Measurements from ENCODE around the gene CEP68.
"Not testable (repeated sequence)": the region's sequence is repeated elsewhere in the genome, so short reads cannot be mapped to it uniquely, and the experiment has no call there.

CEP68 gene

DNA sequence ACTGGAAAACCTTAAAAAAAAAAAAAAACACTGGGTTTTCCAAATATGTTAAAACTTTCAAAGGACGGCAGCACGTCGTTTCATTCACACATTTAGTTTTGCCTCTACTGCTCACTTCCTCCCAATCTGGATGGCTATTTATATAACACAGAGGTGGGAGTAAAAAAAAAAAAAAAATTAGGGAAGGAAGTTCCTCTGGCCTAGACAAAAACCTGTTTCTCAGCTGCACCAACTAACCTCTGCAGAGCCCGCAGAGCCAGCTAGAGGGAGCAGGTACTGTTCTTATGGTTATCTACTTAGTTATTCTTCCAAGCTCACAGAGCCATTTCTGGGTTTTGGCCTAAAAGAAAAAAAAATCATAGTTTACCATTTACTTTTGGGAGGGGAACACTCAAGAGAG, 38.9 kb upstream of the CEP68 start:
- H3K36me3 ChIP-seq (ENCODE audit: insufficient read depth), result no peaks in the 10 kb centered on the region; the same call in 1 of the 2 replicates
- no peak overlapping the region for H3K9ac ChIP-seq
- no peaks in the 10 kb centered on the region for H3K27me3 ChIP-seq (ENCODE audit: insufficient read depth, low read depth)
- no peak overlapping the region for H3K27ac ChIP-seq
- no peaks in the 10 kb centered on the region for H3K4me1 ChIP-seq (ENCODE audit: low read depth, poor library complexity, severe bottlenecking)
- no peak overlapping the region for H3K4me3 ChIP-seq (IDR thresholded peaks at IDR 0.05; ENCODE audit: insufficient read depth, low read depth, low read length)
- H4K20me1 ChIP-seq (ENCODE audit: insufficient read depth), result no peaks in the 10 kb centered on the region
- H2AFZ ChIP-seq (ENCODE audit: low read depth), result no peak overlapping the region
- TF ChIP-seq, protein P1, sequence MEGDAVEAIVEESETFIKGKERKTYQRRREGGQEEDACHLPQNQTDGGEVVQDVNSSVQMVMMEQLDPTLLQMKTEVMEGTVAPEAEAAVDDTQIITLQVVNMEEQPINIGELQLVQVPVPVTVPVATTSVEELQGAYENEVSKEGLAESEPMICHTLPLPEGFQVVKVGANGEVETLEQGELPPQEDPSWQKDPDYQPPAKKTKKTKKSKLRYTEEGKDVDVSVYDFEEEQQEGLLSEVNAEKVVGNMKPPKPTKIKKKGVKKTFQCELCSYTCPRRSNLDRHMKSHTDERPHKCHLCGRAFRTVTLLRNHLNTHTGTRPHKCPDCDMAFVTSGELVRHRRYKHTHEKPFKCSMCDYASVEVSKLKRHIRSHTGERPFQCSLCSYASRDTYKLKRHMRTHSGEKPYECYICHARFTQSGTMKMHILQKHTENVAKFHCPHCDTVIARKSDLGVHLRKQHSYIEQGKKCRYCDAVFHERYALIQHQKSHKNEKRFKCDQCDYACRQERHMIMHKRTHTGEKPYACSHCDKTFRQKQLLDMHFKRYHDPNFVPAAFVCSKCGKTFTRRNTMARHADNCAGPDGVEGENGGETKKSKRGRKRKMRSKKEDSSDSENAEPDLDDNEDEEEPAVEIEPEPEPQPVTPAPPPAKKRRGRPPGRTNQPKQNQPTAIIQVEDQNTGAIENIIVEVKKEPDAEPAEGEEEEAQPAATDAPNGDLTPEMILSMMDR (conservative IDR thresholded peaks at IDR 0.05; ENCODE audit: low read depth, low read length), result no peak
- no peaks in the 10 kb centered on the region for H3K79me2 ChIP-seq (ENCODE audit: insufficient read depth, low read depth)
- no peak overlapping the region for H3K4me2 ChIP-seq

DNA sequence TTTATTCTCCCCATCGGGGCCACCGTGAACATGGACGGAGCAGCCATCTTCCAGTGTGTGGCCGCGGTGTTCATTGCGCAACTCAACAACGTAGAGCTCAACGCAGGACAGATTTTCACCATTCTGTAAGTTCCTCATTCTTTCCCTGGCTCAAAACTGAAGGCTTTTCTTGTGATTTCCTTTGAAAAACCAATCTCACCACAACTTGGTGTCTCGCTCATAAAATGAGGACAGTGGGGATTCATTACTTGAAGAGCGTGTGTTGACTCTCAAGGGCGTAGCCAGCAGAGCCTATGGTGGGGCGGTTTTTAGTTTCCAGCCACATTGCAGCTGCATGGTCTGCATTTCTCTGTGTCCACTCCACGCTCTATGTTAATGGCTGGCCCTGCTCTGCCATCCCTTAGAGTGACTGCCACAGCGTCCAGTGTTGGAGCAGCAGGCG, 38.1 kb upstream of the CEP68 start:
- Histone ChIP-seq H3K9ac (no peak overlapping the region), H3K4me1 (ENCODE audit: low read depth, poor library complexity, severe bottlenecking) (no peaks in the 10 kb centered on the region), H3K27me3 (ENCODE audit: insufficient read depth, low read depth) (no peaks in the 10 kb centered on the region), H2AFZ (ENCODE audit: low read depth) (no peak overlapping the region), H3K79me2 (ENCODE audit: insufficient read depth, low read depth) (no peaks in the 10 kb centered on the region), H3K27ac (no peak overlapping the region), H3K36me3 (ENCODE audit: insufficient read depth) (no peaks in the 10 kb centered on the region; the same call in 1 of the 2 replicates), H3K4me3 (IDR thresholded peaks at IDR 0.05; ENCODE audit: insufficient read depth, low read depth, low read length) (no peak overlapping the region), H4K20me1 (ENCODE audit: insufficient read depth) (no peaks in the 10 kb centered on the region), H3K4me2 (no peak overlapping the region)
- TF ChIP-seq, protein P1 (conservative IDR thresholded peaks at IDR 0.05; ENCODE audit: low read depth, low read length), result no peak

DNA sequence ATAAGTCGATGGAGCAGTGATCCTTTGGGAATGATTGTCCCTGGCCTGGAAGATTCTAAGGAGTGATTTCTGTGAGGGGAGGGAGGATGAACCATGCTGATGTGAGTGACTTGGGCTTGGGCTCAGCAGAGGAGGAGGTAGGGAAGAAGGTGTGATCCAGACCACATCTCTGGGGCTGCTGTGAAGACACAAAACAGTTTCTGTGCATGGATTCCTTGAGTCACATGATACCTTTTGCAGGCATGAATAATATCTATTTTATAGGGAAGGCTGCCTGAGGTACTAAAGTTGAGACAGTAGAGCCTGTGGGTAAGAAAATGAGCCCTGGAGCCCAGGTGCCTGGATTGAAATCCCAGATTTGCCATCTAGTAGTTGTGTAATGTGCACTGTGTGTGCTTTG, 37.2 kb upstream of the CEP68 start:
- Histone ChIP-seq H3K4me2 (no peak overlapping the region), H3K4me3 (IDR thresholded peaks at IDR 0.05; ENCODE audit: insufficient read depth, low read depth, low read length) (no peak overlapping the region), H3K27me3 (ENCODE audit: insufficient read depth, low read depth) (no peaks in the 10 kb centered on the region), H3K9ac (no peak overlapping the region), H3K36me3 (ENCODE audit: insufficient read depth) (no peaks in the 10 kb centered on the region; the same call in 1 of the 2 replicates), H4K20me1 (ENCODE audit: insufficient read depth) (no peaks in the 10 kb centered on the region), H2AFZ (ENCODE audit: low read depth) (no peak overlapping the region), H3K4me1 (ENCODE audit: low read depth, poor library complexity, severe bottlenecking) (peaks cover 5% of the 10 kb centered on the region), H3K27ac (no peak overlapping the region), H3K79me2 (ENCODE audit: insufficient read depth, low read depth) (no peaks in the 10 kb centered on the region)
- TF ChIP-seq, protein P1 (conservative IDR thresholded peaks at IDR 0.05; ENCODE audit: low read depth, low read length), result no peak

DNA sequence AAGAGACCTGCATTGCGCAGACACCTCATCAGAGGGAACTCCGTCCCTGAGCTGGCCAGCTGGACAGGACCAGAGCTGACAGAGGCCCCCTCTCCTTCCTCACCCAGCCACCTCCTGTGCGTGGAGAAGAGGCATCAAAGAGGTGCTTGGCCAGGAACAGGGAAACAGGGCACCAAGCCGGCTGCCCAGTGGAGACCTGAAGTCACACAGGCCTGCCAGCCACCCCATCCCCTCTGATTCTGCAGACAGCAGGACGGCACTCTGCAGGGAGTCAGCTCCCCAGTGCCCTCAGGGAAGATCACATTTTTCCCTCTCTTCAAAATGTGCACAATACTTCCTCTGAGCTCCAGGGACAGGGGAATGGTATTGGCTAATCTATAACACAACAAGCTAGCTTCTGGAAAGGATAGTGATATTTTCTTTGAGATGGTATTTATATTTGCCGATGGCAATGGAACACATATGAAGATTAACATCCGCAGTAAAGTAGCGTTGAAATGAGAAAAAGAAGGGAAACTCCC, 36.5 kb upstream of the CEP68 start:
- no peaks in the 10 kb centered on the region; the same call in 1 of the 2 replicates for H3K36me3 ChIP-seq (ENCODE audit: insufficient read depth)
- H3K9ac ChIP-seq, result no peak overlapping the region
- no peak overlapping the region for H3K4me2 ChIP-seq
- H3K4me1 ChIP-seq (ENCODE audit: low read depth, poor library complexity, severe bottlenecking), result peaks cover 11% of the 10 kb centered on the region
- H3K27ac ChIP-seq, result no peak overlapping the region
- H3K27me3 ChIP-seq (ENCODE audit: insufficient read depth, low read depth), result no peaks in the 10 kb centered on the region
- TF ChIP-seq, protein P1 (conservative IDR thresholded peaks at IDR 0.05; ENCODE audit: low read depth, low read length), result no peak
- no peaks in the 10 kb centered on the region for H3K79me2 ChIP-seq (ENCODE audit: insufficient read depth, low read depth)
- H3K4me3 ChIP-seq (IDR thresholded peaks at IDR 0.05; ENCODE audit: insufficient read depth, low read depth, low read length), result no peak overlapping the region
- H4K20me1 ChIP-seq (ENCODE audit: insufficient read depth), result no peaks in the 10 kb centered on the region
- no peak overlapping the region for H2AFZ ChIP-seq (ENCODE audit: low read depth)

DNA sequence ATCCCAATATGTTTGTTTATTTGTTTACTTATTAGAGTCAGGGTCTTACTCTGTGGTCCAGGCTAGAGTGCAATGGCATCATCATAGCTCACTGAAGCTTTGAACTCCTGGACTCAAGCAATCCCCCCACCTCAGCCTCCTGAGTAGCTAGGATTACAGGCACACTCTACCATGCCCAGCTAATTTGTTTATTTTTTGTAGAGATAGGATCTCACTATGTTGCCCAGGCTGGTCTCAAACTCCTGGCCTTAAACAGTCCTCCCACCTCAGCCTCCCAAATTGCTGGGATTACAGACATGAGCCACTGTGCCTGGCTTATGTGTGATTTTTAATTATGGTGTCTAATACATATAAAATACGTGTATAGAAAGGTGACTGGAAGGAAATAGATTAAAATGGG, 36.0 kb upstream of the CEP68 start:
- H3K27me3 ChIP-seq (ENCODE audit: insufficient read depth, low read depth); H3K79me2 ChIP-seq (ENCODE audit: insufficient read depth, low read depth); H3K27ac ChIP-seq; H4K20me1 ChIP-seq (ENCODE audit: insufficient read depth); H3K4me3 ChIP-seq (IDR thresholded peaks at IDR 0.05; ENCODE audit: insufficient read depth, low read depth, low read length); H3K36me3 ChIP-seq (ENCODE audit: insufficient read depth); H3K4me2 ChIP-seq; H2AFZ ChIP-seq (ENCODE audit: low read depth); H3K9ac ChIP-seq: not testable (repeated sequence)
- peaks cover 12% of the 10 kb centered on the region for H3K4me1 ChIP-seq (ENCODE audit: low read depth, poor library complexity, severe bottlenecking)

Measured in KMS-11 (cell line).